ENCODE results near the gene NSUN2. TPM values are rescaled to one million over a fixed set of nuclear protein-coding genes. Genes with fewer than 3 reads are reported as not detected.

The NSUN2 gene
- total RNA-seq, 1 experiment from 2014 or later, result 90.7 TPM

- Mint-ChIP-seq H3K27ac (ENCODE audit: unreplicated experiment) (no peak overlapping the region), H3K4me1 (ENCODE audit: low read depth, unreplicated experiment) (no peaks in the 10 kb centered on the region), H3K9me3 (ENCODE audit: low read depth, unreplicated experiment) (no peaks in the 10 kb centered on the region), H3K36me3 (ENCODE audit: insufficient read depth, unreplicated experiment) (no peaks in the 10 kb centered on the region), H3K4me3 (ENCODE audit: low read depth, unreplicated experiment) (no peak overlapping the region), H3K27me3 (ENCODE audit: unreplicated experiment) (peaks cover 74% of the 10 kb centered on the region)
- TF ChIP-seq, protein P1, sequence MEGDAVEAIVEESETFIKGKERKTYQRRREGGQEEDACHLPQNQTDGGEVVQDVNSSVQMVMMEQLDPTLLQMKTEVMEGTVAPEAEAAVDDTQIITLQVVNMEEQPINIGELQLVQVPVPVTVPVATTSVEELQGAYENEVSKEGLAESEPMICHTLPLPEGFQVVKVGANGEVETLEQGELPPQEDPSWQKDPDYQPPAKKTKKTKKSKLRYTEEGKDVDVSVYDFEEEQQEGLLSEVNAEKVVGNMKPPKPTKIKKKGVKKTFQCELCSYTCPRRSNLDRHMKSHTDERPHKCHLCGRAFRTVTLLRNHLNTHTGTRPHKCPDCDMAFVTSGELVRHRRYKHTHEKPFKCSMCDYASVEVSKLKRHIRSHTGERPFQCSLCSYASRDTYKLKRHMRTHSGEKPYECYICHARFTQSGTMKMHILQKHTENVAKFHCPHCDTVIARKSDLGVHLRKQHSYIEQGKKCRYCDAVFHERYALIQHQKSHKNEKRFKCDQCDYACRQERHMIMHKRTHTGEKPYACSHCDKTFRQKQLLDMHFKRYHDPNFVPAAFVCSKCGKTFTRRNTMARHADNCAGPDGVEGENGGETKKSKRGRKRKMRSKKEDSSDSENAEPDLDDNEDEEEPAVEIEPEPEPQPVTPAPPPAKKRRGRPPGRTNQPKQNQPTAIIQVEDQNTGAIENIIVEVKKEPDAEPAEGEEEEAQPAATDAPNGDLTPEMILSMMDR (IDR thresholded peaks at IDR 0.05; ENCODE audit: unreplicated experiment), result peak; percentile 19
- BruUV-seq (replicated peaks), result no TSS peak
- CTCF ChIA-PET, result interaction anchor here (1.0 kb wide), 1 partner anchor 199 kb away, joined by 3 read pairs; the partner anchor contains the start of gene MED10
- intact Hi-C loops (cut with micrococcal nuclease; ENCODE audit: unreplicated experiment), result loop anchor here (1.0 to 10.0 kb wide), 5 partner anchors 200 to 1432 kb away; partner anchors contain the start of genes ADAMTS16 and MED10
- DNase-seq, result peak; percentile 52
These were observed 55.9 kb downstream of the NSUN2 start for GRCh38 chr5:6576861-6577501.

- peaks cover 51% of the 10 kb centered on the region for H3K27me3 Mint-ChIP-seq (ENCODE audit: unreplicated experiment)
- intact Hi-C loops (cut with micrococcal nuclease; ENCODE audit: unreplicated experiment), result loop anchor here (5.0 to 10.0 kb wide), 2 partner anchors 197 to 1430 kb away; partner anchors contain the start of genes ADAMTS16 and MED10
- no peak overlapping the region for H3K4me3 Mint-ChIP-seq (ENCODE audit: low read depth, unreplicated experiment)
- CTCF ChIA-PET, result no interaction called here
- H3K27ac Mint-ChIP-seq (ENCODE audit: unreplicated experiment), result no peak overlapping the region
- no peak for DNase-seq
- H3K9me3 Mint-ChIP-seq (ENCODE audit: low read depth, unreplicated experiment), result no peaks in the 10 kb centered on the region
- no TSS peak for BruUV-seq (replicated peaks)
- no peaks in the 10 kb centered on the region for H3K4me1 Mint-ChIP-seq (ENCODE audit: low read depth, unreplicated experiment)
- TF ChIP-seq, protein P1 (IDR thresholded peaks at IDR 0.05; ENCODE audit: unreplicated experiment), result no peak
- H3K36me3 Mint-ChIP-seq (ENCODE audit: insufficient read depth, unreplicated experiment), result no peaks in the 10 kb centered on the region
These were observed 58.2 kb downstream of the NSUN2 start for GRCh38 chr5:6574537-6575245.

- no peaks in the 10 kb centered on the region for H3K4me1 Mint-ChIP-seq (ENCODE audit: low read depth, unreplicated experiment)
- DNase-seq, result no peak
- BruUV-seq (replicated peaks), result no TSS peak
- TF ChIP-seq, protein P1 (IDR thresholded peaks at IDR 0.05; ENCODE audit: unreplicated experiment), result no peak
- H3K36me3 Mint-ChIP-seq (ENCODE audit: insufficient read depth, unreplicated experiment), result no peaks in the 10 kb centered on the region
- H3K4me3 Mint-ChIP-seq (ENCODE audit: low read depth, unreplicated experiment), result no peak overlapping the region
- no peak overlapping the region for H3K27ac Mint-ChIP-seq (ENCODE audit: unreplicated experiment)
- intact Hi-C loops (cut with micrococcal nuclease; ENCODE audit: unreplicated experiment), result loop anchor here (10.0 kb wide), 1 partner anchor 1429 kb away; the partner anchor contains the start of gene ADAMTS16
- H3K27me3 Mint-ChIP-seq (ENCODE audit: unreplicated experiment), result peaks cover 45% of the 10 kb centered on the region
- no peaks in the 10 kb centered on the region for H3K9me3 Mint-ChIP-seq (ENCODE audit: low read depth, unreplicated experiment)
- CTCF ChIA-PET, result no interaction called here
These were observed 58.7 kb downstream of the NSUN2 start for GRCh38 chr5:6574111-6574510.

GRCh38 chr5:6573651-6574101, 59.2 kb downstream of the NSUN2 start:
- no peak overlapping the region for H3K27ac Mint-ChIP-seq (ENCODE audit: unreplicated experiment)
- H3K4me3 Mint-ChIP-seq (ENCODE audit: low read depth, unreplicated experiment), result no peak overlapping the region
- DNase-seq, result no peak
- peaks cover 41% of the 10 kb centered on the region for H3K27me3 Mint-ChIP-seq (ENCODE audit: unreplicated experiment)
- intact Hi-C loops (cut with micrococcal nuclease; ENCODE audit: unreplicated experiment), result loop anchor here (10.0 kb wide), 1 partner anchor 1429 kb away; the partner anchor contains the start of gene ADAMTS16
- CTCF ChIA-PET, result no interaction called here
- no peaks in the 10 kb centered on the region for H3K9me3 Mint-ChIP-seq (ENCODE audit: low read depth, unreplicated experiment)
- H3K4me1 Mint-ChIP-seq (ENCODE audit: low read depth, unreplicated experiment), result no peaks in the 10 kb centered on the region
- no TSS peak for BruUV-seq (replicated peaks)
- no peaks in the 10 kb centered on the region for H3K36me3 Mint-ChIP-seq (ENCODE audit: insufficient read depth, unreplicated experiment)
- TF ChIP-seq, protein P1 (IDR thresholded peaks at IDR 0.05; ENCODE audit: unreplicated experiment), result no peak
